NOMO-1 treated with dmso at 0.1 percent for 144 hours (cell line): ENCODE results near the gene LCLAT1.
A peak's percentile ranks its signal among the peaks of the same experiment; 100 is the strongest.
"Not testable (repeated sequence)": the region's sequence is repeated elsewhere in the genome, so short reads cannot be mapped to it uniquely, and the experiment has no call there.

Experiments used
- DNase-seq: peaks from one replicate; lab custom pipeline; 2025; ENCODE audit not compliant: unreplicated experiment; lab: John Stamatoyannopoulos, UW

The LCLAT1 gene

DNA sequence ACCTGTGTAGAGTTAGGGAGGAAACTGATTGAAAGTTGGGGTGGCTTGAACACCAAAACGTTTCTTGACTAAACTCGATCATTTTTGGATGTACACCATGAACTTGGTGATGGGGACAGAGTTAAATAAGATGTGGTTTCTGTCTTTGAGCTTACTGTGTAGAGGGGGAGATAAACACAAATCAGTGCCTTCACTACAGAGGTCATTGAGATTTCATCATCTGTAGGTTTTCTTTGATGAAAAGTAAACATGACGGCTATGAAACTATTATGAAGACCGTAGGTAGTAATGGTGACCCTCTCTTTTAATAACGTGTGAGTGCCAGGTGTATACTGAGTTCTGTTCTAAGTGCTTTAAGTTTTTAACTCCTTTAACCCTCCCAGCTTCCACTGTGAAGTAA lies 6.5 kb downstream of the LCLAT1 start:
- no peak for DNase-seq

DNA sequence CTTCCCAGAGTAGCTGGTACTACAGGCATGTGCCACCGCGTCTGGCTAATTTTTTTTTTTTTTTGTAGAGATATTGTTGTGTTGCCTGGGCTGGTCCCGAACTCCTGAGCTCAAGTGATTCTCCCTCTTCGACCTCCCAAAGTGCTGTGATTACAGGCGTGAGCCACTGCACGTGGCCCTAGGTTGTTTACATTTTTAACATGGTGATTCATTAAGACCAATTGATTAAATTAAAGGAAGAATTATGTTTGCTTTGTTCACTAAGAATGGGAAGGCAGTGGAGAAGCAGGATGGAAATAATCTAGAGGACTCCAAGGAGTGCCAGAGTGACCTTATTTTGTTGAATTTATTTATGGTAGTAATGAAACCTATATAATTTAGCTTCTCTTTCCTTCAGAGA lies 7.5 kb downstream of the LCLAT1 start:
- DNase-seq, result no peak

DNA sequence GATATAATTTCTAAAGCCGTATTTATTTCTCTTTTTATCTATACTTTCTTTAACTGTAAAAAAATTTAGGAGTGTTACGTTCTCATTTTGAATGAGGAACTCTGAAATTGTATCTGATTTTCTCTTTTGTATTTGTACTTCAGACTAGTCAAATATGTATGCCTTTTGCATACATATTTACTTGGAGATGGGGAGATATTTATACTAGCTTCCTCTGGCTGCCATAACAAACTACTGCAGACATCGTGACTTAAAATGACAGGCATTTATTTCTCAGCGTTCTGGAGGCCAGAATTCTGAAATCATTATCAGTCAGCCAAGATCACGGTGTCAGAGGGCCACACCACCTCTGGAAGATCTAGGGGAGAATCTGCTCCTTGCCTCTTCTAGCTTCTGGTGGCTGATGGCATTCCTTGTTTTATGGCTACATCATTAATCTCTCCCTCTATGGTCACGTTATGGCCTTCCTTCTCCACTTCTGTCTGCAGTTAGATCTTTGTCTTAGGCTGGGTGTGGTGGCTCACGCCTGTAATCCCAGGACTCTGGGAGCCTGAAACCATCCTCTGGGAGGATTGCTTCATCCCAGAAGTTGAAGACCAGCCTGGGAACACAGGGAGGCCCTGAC lies 8.2 kb downstream of the LCLAT1 start:
- DNase-seq, result no peak

- DNase-seq, result no peak
Measured at GRCh38 chr2:30456106-30456505, 9.1 kb downstream of the LCLAT1 start.

DNA sequence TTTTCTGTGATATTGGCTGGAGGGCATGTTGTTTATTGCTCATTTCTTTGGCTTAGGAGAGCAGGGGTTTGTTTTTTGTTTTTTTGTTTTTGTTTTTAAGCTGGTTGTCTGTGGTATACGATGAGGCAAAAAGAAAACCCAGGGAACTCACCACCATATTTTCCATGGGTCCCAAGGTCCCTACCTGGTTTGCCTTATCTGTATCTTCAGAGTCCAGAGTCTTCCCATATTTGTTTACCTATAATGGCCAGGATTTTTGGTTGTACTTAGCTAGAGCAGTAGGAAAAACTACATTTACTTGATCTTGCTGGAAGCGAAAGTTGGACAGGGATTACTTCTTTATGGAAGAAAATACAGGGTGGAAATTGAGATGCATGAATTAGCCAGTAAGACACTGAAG lies 9.5 kb downstream of the LCLAT1 start:
- no peak for DNase-seq

DNA sequence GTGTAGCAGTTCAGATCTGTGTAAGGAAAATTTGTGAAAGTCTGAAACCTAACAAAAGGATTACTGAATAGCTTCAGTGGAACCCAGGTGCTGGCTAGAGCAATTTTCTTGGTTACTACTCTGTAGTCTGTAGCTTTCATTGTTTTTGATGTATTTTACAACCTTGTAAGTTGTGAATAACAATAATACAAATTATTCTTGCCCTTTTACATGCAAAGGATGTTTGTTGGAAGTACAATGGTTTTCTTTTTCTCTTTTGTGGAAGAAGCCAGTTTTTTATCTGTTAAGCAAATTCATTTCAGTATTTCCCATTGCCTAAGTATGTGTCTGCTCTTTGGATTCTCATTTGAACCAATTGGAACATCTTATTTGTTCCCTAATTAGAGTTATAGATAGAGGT lies 10.2 kb downstream of the LCLAT1 start:
- no peak for DNase-seq

GRCh38 chr2:30459140-30459539 lies 12.1 kb downstream of the LCLAT1 start:
- DNase-seq, result no peak

- no peak for DNase-seq
Measured at GRCh38 chr2:30462131-30462857, 15.2 kb downstream of the LCLAT1 start.

DNA sequence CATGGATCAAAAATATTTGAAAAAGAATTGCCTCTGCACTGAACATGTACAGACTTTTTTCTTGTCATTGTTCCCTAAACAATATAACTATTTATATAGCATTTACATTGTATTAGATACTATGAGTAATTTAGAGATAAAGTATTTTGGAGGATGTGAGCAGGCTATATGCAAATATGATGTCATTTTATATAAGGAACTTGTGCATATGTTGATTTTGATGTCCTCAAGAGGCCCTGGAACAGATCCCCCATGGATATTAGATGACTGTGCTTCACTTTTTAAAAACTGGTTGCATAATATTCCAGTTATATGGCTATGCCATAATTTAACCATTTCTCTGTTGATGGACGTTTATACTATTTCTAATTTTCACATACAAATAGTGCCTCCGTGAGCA lies 16.5 kb downstream of the LCLAT1 start:
- DNase-seq, result no peak

- DNase-seq, result no peak
Measured at GRCh38 chr2:30464544-30465170, 17.6 kb downstream of the LCLAT1 start.

- DNase-seq, result no peak
Measured at GRCh38 chr2:30465171-30465545, 18.1 kb downstream of the LCLAT1 start.

DNA sequence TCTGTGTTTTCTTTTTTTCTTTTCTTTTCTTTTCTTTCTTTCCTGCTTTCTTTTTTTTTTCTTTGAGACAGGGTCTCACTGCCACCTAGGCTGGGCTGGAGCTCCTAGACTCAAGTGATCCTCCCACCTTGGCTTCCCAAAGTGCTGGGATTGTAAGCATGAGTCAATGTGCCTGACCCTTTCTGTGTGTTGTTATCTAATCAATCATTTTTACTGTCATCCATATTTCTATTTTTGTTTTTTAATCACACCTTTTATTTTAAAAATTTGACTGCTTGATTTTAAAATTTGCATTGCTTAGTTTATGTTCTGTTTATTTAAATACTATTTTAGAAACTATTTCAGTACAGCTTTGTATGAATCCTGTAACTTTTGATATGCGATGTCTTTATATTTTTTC lies 19.2 kb downstream of the LCLAT1 start:
- DNase-seq, result no peak

- not testable (repeated sequence) for DNase-seq
Measured at GRCh38 chr2:30467062-30467826, 20.2 kb downstream of the LCLAT1 start.

- no peak for DNase-seq
Measured at GRCh38 chr2:30470426-30470825, 23.4 kb downstream of the LCLAT1 start.

DNA sequence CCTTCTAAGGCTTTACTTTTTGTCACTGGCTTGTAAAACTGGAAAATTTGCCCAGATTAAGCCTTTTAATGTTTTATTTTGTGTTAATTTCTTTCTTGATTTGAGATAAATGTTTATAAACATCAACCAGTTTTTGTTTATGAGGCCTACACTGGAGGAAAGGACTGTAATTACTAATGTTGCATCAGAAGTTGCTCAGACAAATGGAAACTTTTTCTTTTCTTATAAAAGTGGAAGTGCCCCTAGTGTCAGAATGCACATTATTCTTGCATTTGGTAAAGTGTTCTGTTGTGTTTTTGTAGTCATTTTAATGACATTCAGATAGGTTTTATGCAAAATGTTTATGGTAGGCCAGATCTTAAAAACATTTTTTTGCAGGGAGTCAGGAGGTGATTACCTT lies 25.3 kb downstream of the LCLAT1 start:
- peak; percentile 36 for DNase-seq

- DNase-seq, result no peak
Measured at GRCh38 chr2:30475542-30475941, 28.5 kb downstream of the LCLAT1 start.

DNA sequence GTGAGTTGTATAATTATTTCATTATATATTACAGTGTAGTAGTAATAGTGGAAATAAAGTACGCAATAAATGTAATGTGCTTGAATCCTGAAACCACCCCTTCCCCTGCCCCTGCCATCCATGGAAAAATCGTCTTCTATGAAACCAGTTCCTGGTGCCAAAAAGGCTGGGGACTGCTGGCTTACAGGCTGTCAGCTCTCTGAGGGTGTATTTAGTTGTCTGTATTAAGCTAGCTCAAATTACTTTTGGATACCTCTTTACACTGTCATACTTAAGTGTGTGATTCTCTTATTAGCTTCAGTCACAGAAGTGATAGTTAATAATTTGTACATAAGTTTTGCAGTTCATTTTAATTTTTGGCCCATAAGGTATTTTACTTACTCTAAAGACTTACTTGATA lies 29.6 kb downstream of the LCLAT1 start:
- no peak for DNase-seq

DNA sequence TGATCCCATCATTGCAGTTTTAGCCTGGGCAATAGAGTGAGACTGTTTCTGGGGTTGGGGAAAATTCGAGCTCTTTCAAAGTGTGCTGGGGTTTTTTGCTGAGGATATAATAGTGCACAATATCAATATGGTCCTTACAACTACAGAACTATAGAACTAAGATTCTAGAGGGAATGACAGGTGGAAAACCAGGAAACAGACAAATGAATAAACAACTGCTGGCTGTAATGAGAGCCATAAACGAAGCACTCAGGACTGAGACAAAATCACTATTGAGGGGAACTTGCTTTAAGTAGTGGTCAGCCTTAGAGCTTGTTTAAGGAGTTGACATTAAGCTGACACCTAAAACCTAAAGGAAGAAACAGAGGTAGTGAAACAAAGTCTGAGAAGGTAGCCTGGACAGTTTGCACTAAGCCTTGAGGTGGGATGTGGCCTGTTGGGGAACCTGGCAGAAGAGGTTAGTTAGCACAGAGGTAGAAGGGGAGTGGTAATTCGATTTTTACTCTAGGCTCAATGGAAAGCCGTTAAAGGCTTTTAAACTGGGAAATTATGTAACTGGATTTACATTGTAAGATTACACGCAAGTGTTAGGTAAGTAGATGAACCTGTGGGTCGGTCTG lies 33.8 kb downstream of the LCLAT1 start:
- no peak for DNase-seq

- peak; percentile 47 for DNase-seq
Measured at GRCh38 chr2:30481323-30481800, 34.3 kb downstream of the LCLAT1 start.

- no peak for DNase-seq
Measured at GRCh38 chr2:30482011-30482410, 35.0 kb downstream of the LCLAT1 start.

- no peak for DNase-seq
Measured at GRCh38 chr2:30484145-30484544, 37.1 kb downstream of the LCLAT1 start.
